Mesothelial cell of epicardium (in vitro differentiated cells): ENCODE measurements around the gene TMEM45A. TPM values are rescaled to one million over a fixed set of nuclear protein-coding genes. Genes with fewer than 3 reads are reported as not detected.
"Not testable (repeated sequence)": the region's sequence is repeated elsewhere in the genome, so short reads cannot be mapped to it uniquely, and the experiment has no call there.

Source experiments
- DNase-seq, 2 experiments: peaks; one replicate each; pipeline ENCODE4 v3.0.0; 2021; ENCODE audit warnings: low spot score in 2 of 2; ENCODE audit not compliant: unreplicated experiment in 2 of 2
- H3K27ac Mint-ChIP-seq: 2 replicates; pipeline ENCODE4 v1.8.0; 2021; ENCODE audit warnings: mixed read lengths
- H3K27me3 Mint-ChIP-seq: 2 replicates; pipeline ENCODE4 v1.8.0; 2021; ENCODE audit warnings: low read depth, mixed read lengths
- H3K36me3 Mint-ChIP-seq: 2 replicates; pipeline ENCODE4 v1.8.0; 2021; ENCODE audit warnings: mixed read lengths
- H3K4me1 Mint-ChIP-seq: 2 replicates; pipeline ENCODE4 v1.8.0; 2021; ENCODE audit warnings: mixed read lengths
- H3K4me3 Mint-ChIP-seq: 2 replicates; pipeline ENCODE4 v1.8.0; 2021; ENCODE audit warnings: mild to moderate bottlenecking, moderate library complexity, mixed read lengths
- H3K9me3 Mint-ChIP-seq: 2 replicates; pipeline ENCODE4 v1.8.0; 2021; ENCODE audit warnings: mixed read lengths
- total RNA-seq: library from RNA; stranded (reverse); gene quantifications from 3 replicates; pipeline ENCODE4 v1.2.1, GENCODE V29; 2021
- TF ChIP-seq, protein P1 (sequence below): fragments of 200-600 bp; sonication (generic); IDR thresholded peaks from one replicate; pipeline ENCODE4 v1.5.0; 2021; ENCODE audit warnings: antibody characterized with exemption; ENCODE audit not compliant: unreplicated experiment

Gene TMEM45A
- total RNA-seq, 1 donor from 2014 or later: 25.7 TPM

DNA sequence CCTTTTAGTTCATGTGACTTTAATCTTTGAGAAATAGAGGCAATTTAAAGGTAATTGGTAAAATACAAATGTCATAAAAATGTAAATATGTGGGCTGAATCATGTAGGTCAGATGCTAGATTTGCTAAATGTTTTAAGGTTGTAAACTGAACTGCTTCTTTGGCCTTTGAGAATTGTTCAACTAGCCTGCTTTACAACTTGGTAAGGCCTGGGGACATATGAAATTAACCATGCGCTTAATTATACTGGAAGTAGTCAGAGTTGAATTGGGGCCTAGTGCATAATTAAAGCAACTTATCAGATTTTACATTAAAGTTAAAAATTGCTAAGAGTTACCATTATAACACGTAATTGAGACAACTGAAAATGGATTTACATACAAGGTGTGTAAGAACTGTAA, 21.0 kb upstream of the TMEM45A start:
- no peaks in the 10 kb centered on the region for H3K4me1 Mint-ChIP-seq
- DNase-seq: no peak
- H3K27ac Mint-ChIP-seq: no peak overlapping the region
- no peak overlapping the region for H3K4me3 Mint-ChIP-seq
- H3K9me3 Mint-ChIP-seq: peaks cover 34% of the 10 kb centered on the region
- no peaks in the 10 kb centered on the region for H3K27me3 Mint-ChIP-seq
- TF ChIP-seq, protein P1, sequence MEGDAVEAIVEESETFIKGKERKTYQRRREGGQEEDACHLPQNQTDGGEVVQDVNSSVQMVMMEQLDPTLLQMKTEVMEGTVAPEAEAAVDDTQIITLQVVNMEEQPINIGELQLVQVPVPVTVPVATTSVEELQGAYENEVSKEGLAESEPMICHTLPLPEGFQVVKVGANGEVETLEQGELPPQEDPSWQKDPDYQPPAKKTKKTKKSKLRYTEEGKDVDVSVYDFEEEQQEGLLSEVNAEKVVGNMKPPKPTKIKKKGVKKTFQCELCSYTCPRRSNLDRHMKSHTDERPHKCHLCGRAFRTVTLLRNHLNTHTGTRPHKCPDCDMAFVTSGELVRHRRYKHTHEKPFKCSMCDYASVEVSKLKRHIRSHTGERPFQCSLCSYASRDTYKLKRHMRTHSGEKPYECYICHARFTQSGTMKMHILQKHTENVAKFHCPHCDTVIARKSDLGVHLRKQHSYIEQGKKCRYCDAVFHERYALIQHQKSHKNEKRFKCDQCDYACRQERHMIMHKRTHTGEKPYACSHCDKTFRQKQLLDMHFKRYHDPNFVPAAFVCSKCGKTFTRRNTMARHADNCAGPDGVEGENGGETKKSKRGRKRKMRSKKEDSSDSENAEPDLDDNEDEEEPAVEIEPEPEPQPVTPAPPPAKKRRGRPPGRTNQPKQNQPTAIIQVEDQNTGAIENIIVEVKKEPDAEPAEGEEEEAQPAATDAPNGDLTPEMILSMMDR: no peak
- peaks cover 6% of the 10 kb centered on the region for H3K36me3 Mint-ChIP-seq

DNA sequence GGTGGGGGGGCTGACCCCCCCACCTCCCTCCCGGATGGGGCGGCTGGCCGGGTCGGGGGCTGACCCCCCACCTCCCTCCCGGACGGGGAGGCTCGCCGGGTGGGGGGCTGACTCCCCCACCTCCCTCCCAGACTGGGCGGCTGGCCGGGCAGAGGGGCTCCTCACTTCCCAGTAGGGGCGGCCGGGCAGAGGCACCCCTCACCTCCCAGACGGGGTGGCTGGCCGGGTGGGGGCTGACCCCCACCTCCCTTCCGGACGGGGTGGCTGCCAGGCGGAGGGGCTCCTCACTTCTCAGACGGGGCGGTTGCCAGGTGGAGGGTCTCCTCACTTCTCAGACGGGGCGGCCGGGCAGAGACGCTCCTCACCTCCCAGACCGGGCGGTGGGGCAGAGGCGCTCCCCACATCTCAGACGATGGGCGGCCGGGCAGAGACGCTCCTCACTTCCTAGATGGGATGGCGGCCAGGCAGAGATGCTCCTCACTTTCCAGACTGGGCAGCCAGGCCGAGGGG, 14.5 kb upstream of the TMEM45A start:
- peaks cover 12% of the 10 kb centered on the region for H3K27me3 Mint-ChIP-seq

DNA sequence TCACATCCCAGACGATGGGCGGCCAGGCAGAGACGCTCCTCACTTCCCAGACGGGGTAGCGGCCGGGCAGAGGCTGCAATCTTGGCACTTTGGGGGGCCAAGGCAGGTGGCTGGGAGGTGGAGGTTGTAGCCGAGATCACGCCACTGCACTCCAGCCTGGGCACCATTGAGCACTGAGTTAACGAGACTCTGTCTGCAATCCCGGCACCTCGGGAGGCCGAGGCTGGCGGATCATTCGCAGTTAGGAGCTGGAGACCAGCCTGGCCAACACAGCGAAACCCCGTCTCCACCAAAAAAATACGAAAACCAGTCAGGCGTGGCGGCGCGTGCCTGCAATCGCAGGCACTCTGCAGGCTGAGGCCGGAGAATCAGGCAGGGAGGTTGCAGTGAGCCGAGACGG, 13.9 kb upstream of the TMEM45A start:
- not testable (repeated sequence) for H3K4me1 Mint-ChIP-seq, DNase-seq, H3K36me3 Mint-ChIP-seq, H3K27ac Mint-ChIP-seq, H3K4me3 Mint-ChIP-seq, H3K9me3 Mint-ChIP-seq
- peaks cover 15% of the 10 kb centered on the region for H3K27me3 Mint-ChIP-seq

More for the DNA sequence above, 14.5 kb upstream of the TMEM45A start:
- H3K4me1 Mint-ChIP-seq, H3K4me3 Mint-ChIP-seq, H3K27ac Mint-ChIP-seq, H3K9me3 Mint-ChIP-seq, H3K36me3 Mint-ChIP-seq, DNase-seq: not testable (repeated sequence)

DNA sequence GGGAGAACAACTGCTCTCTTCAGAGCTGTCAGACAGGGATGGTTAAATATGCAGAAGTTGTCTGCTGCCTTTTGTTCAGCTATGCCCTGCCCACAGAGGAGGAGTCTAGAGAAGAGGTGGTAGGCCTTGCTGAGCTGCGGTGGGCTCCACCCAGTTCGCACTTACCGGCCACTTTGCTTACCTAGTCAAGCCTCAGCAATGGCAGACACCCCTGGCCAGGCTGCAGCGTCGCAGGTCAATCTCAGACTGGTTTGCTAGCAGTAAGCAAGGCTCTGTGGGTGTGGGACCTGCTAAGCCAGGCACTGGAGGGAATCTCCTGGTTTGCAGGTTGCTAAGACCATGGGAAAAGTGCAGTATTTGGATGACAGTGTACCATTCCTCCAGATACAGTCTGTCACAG, 12.3 kb upstream of the TMEM45A start:
- Mint-ChIP-seq H3K9me3 (peaks cover 8% of the 10 kb centered on the region), H3K36me3 (no peaks in the 10 kb centered on the region), H3K27me3 (peaks cover 25% of the 10 kb centered on the region), H3K4me1 (no peaks in the 10 kb centered on the region), H3K27ac (no peak overlapping the region), H3K4me3 (no peak overlapping the region)
- no peak for DNase-seq
- TF ChIP-seq, protein P1: no peak

DNA sequence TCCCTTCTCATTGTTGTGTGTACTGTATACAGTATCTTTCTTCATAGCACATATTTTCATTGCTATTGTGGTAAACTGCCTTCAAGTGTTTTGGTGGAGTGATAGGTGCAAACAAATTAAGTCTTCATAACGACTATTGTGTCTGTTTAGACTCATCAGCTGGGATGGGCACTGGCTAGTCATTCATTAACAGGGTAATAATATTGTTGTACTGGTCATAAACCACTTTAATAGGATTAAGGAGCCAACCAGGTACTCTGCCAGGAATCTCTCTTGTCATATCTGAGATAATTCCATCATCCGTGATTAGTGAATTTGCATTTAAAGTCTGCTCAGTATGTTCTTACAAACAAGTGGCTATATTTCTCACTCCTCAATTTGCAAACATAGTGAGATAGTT, 10.2 kb upstream of the TMEM45A start:
- H3K27ac Mint-ChIP-seq: no peak overlapping the region
- peaks cover 29% of the 10 kb centered on the region for H3K27me3 Mint-ChIP-seq
- no peaks in the 10 kb centered on the region for H3K4me1 Mint-ChIP-seq
- no peaks in the 10 kb centered on the region for H3K36me3 Mint-ChIP-seq
- peaks cover 3% of the 10 kb centered on the region for H3K9me3 Mint-ChIP-seq
- no peak overlapping the region for H3K4me3 Mint-ChIP-seq
- TF ChIP-seq, protein P1: no peak
- DNase-seq: no peak

DNA sequence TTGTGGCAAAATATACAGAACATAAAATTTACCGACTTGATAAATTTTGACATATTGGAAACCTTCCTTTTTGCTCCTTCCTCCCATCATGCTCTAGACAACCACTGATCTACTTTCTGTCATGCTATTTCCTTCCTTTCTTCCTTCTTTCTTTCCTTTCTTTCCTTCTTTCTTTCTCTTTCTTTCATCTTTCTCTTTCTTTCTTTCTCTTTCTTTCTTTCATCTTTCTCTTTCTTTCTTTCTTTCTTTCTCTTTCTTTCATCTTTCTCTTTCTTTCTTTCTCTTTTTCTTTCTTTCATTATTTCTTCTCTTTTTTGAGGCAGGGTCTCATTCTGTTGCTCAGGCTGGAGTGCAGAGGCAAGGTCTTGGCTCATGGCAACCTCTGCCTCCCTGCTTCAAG, 8.9 kb upstream of the TMEM45A start:
- TF ChIP-seq, protein P1: no peak
- H3K36me3 Mint-ChIP-seq: no peaks in the 10 kb centered on the region
- no peak overlapping the region for H3K27ac Mint-ChIP-seq
- H3K9me3 Mint-ChIP-seq: peaks cover 6% of the 10 kb centered on the region
- H3K4me1 Mint-ChIP-seq: no peaks in the 10 kb centered on the region
- peaks cover 31% of the 10 kb centered on the region for H3K27me3 Mint-ChIP-seq
- no peak overlapping the region for H3K4me3 Mint-ChIP-seq
- no peak for DNase-seq

DNA sequence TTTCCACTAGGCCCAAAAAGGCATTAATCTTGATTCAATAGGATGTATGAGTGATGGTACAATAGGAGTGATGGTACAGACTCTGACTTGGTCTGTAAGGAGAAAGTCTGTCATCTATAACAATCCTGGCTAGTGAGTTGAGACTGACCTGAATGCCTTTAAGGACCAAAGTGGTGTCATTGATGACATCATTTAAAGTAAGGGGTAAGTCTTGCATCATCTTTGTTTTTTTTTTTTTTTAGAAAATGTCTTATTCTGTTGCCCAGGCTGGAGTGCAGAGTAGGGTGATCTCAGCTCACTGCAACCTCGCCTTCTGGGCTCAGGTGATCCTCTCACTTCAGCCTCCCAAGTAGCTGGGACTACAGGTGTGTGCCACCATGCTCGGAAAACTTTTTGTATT, 5.6 kb upstream of the TMEM45A start:
- Mint-ChIP-seq H3K27ac (no peak overlapping the region), H3K36me3 (no peaks in the 10 kb centered on the region), H3K9me3 (peaks cover 8% of the 10 kb centered on the region), H3K4me1 (peaks cover 2% of the 10 kb centered on the region), H3K27me3 (peaks cover 34% of the 10 kb centered on the region), H3K4me3 (no peak overlapping the region)
- no peak for DNase-seq
- TF ChIP-seq, protein P1: no peak
